NT2/D1 (cell line): ENCODE data around the gene NAXD.

Experiments
- SUZ12 ChIP-seq: IDR thresholded peaks from 2 replicates; pipeline ENCODE4 v1.6.1; 2011; ENCODE audit not compliant: insufficient read length, insufficient read depth; ENCODE audit errors: extremely low read depth
- YY1 ChIP-seq: IDR thresholded peaks from 2 replicates; pipeline ENCODE4 v1.6.1; 2011; ENCODE audit not compliant: insufficient read length, insufficient read depth
- ZNF274 ChIP-seq: IDR thresholded peaks from 2 replicates; pipeline ENCODE4 v1.6.1; 2011; ENCODE audit warnings: mild to moderate bottlenecking, low read depth, low read length

DNA sequence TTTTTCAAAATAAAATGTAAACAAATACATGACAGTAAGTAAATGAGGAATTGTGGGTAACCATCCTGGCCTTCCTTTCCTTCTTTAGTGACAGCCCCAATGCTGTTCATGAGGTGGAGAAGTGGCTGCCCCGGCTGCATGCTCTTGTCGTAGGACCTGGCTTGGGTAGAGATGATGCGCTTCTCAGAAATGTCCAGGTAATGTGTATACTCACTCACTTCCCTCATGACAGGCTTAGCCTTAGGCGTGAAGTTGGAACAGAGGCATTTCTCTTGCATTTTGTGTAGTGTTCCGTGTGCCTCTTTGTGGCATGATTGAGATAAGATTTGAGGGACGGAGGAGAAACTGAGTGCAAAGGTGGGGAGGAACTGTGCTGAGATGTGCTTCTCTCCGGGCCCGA is 12.0 kb downstream of the NAXD start:
- TF ChIP-seq ZNF274 (no peak), YY1 (no peak), SUZ12 (no peak)
